GM18519 (cell line): Measurements from ENCODE around the gene ABHD16A.

ENCODE experiments used
- ATAC-seq: cut with Tn5 transposase; IDR thresholded peaks from one replicate; pipeline ENCODE4 v1.9.1; 2021; ENCODE audit warnings: mild to moderate bottlenecking, moderate library complexity; ENCODE audit not compliant: unreplicated experiment, low FRiP score

ABHD16A gene

GRCh38 chr6:31732029-31732428 is 28.9 kb upstream of the ABHD16A start:
- ATAC-seq = no peak

GRCh38 chr6:31730631-31731086 is 27.5 kb upstream of the ABHD16A start:
- ATAC-seq = no peak

- ATAC-seq = no peak
These were observed 27.0 kb upstream of the ABHD16A start for GRCh38 chr6:31729979-31730630.

GRCh38 chr6:31729515-31729978 is 26.4 kb upstream of the ABHD16A start:
- ATAC-seq = no peak

- ATAC-seq = no peak
These were observed 25.8 kb upstream of the ABHD16A start, which contains the start of gene DDAH2 for GRCh38 chr6:31728767-31729514. DDAH2 (minus strand) TSS chr6:31729299; CDS start chr6:31729161, 138 bp downstream.

- ATAC-seq = no peak
These were observed 24.9 kb upstream of the ABHD16A start for GRCh38 chr6:31727717-31728671.

- ATAC-seq = no peak
These were observed 24.1 kb upstream of the ABHD16A start for GRCh38 chr6:31727034-31727716.

GRCh38 chr6:31725502-31726350 is 22.6 kb upstream of the ABHD16A start:
- no peak for ATAC-seq

- ATAC-seq = no peak
These were observed 21.0 kb upstream of the ABHD16A start for GRCh38 chr6:31723980-31724691.

- ATAC-seq = no peak
These were observed 20.3 kb upstream of the ABHD16A start, which contains the start of gene MPIG6B for GRCh38 chr6:31723245-31723979. MPIG6B (plus strand) TSS chr6:31723373; CDS start chr6:31723384, 11 bp downstream.

GRCh38 chr6:31722173-31722572 is 19.0 kb upstream of the ABHD16A start:
- ATAC-seq = no peak

GRCh38 chr6:31721351-31722020 is 18.4 kb upstream of the ABHD16A start, which contains the start of gene LY6G6C:
LY6G6C (minus strand) TSS chr6:31721746; CDS start chr6:31721679, 67 bp downstream.
- ATAC-seq = no peak

GRCh38 chr6:31720196-31720770 is 17.2 kb upstream of the ABHD16A start:
- no peak for ATAC-seq

GRCh38 chr6:31719001-31719400 is 15.9 kb upstream of the ABHD16A start:
- ATAC-seq = no peak

- no peak for ATAC-seq
These were observed 15.1 kb upstream of the ABHD16A start for GRCh38 chr6:31718265-31718664.

GRCh38 chr6:31717499-31718222 is 14.5 kb upstream of the ABHD16A start:
- ATAC-seq = no peak
